Activated naive CD8-positive, alpha-beta T cell treated with anti-CD3 and anti-CD28 coated beads, Interleukin-2, amount 50 U/mL, for 24 hours (primary cell): Measurements from ENCODE around the gene MEIOSIN.
"Not testable (repeated sequence)": the region's sequence is repeated elsewhere in the genome, so short reads cannot be mapped to it uniquely, and the experiment has no call there.

Experiments used
- ATAC-seq: fragments of 150-1000 bp; cut with Tn5 transposase; one replicate; pipeline ENCODE4 v1.10.0; 2021
- DNase-seq: peaks from one replicate; pipeline ENCODE4 v3.0.0; 2021
- H3K27ac Mint-ChIP-seq: one replicate; pipeline ENCODE4 v1.8.0; 2021; ENCODE audit warnings: mild to moderate bottlenecking, mixed read lengths
- H3K27me3 Mint-ChIP-seq: one replicate; pipeline ENCODE4 v1.8.0; 2021; ENCODE audit warnings: mixed read lengths
- H3K36me3 Mint-ChIP-seq: one replicate; pipeline ENCODE4 v1.8.0; 2021; ENCODE audit warnings: low read depth, mixed read lengths
- H3K4me1 Mint-ChIP-seq: one replicate; pipeline ENCODE4 v1.8.0; 2021; ENCODE audit warnings: mixed read lengths
- H3K4me3 Mint-ChIP-seq: one replicate; pipeline ENCODE4 v1.8.0; 2021; ENCODE audit warnings: mild to moderate bottlenecking, moderate library complexity, mixed read lengths
- H3K9me3 Mint-ChIP-seq: one replicate; pipeline ENCODE4 v1.8.0; 2021; ENCODE audit warnings: mixed read lengths

MEIOSIN gene

GRCh38 chr19:45712699-45713067 lies 20.6 kb upstream of the MEIOSIN start:
- no peak overlapping the region for H3K4me3 Mint-ChIP-seq
- no peak for ATAC-seq
- H3K4me1 Mint-ChIP-seq, result peaks cover 27% of the 10 kb centered on the region
- H3K27me3 Mint-ChIP-seq, result no peaks in the 10 kb centered on the region
- DNase-seq, result no peak
- no peaks in the 10 kb centered on the region for H3K9me3 Mint-ChIP-seq
- H3K27ac Mint-ChIP-seq, result no peak overlapping the region
- peaks cover 16% of the 10 kb centered on the region for H3K36me3 Mint-ChIP-seq

GRCh38 chr19:45713141-45713540 lies 20.1 kb upstream of the MEIOSIN start:
- H3K4me1 Mint-ChIP-seq, result peaks cover 31% of the 10 kb centered on the region
- no peak overlapping the region for H3K4me3 Mint-ChIP-seq

GRCh38 chr19:45715139-45715538 lies 18.1 kb upstream of the MEIOSIN start:
- H3K27me3 Mint-ChIP-seq, result no peaks in the 10 kb centered on the region
- no peak for DNase-seq
- no peak overlapping the region for H3K27ac Mint-ChIP-seq
- H3K4me3 Mint-ChIP-seq, result no peak overlapping the region
- peaks cover 25% of the 10 kb centered on the region for H3K36me3 Mint-ChIP-seq
- peaks cover 39% of the 10 kb centered on the region for H3K4me1 Mint-ChIP-seq
- no peak for ATAC-seq
- H3K9me3 Mint-ChIP-seq, result no peaks in the 10 kb centered on the region

More at GRCh38 chr19:45713141-45713540, 20.1 kb upstream of the MEIOSIN start:
- no peaks in the 10 kb centered on the region for H3K9me3 Mint-ChIP-seq
- H3K36me3 Mint-ChIP-seq, result peaks cover 16% of the 10 kb centered on the region
- no peaks in the 10 kb centered on the region for H3K27me3 Mint-ChIP-seq
- no peak overlapping the region for H3K27ac Mint-ChIP-seq
- no peak for ATAC-seq
- no peak for DNase-seq

- H3K27ac Mint-ChIP-seq, result peak overlapping the region; percentile 95
- H3K4me3 Mint-ChIP-seq, result peak overlapping the region; percentile 94
- H3K27me3 Mint-ChIP-seq, result no peaks in the 10 kb centered on the region
- DNase-seq, result peak; percentile 21
- peaks cover 40% of the 10 kb centered on the region for H3K4me1 Mint-ChIP-seq
- H3K36me3 Mint-ChIP-seq, result peaks cover 28% of the 10 kb centered on the region
- no peaks in the 10 kb centered on the region for H3K9me3 Mint-ChIP-seq
- ATAC-seq, result no peak
Measured at GRCh38 chr19:45716359-45717130, 16.7 kb upstream of the MEIOSIN start.

- Mint-ChIP-seq H3K27ac (peak overlapping the region; percentile 95), H3K4me3 (peak overlapping the region; percentile 94), H3K9me3 (no peaks in the 10 kb centered on the region), H3K27me3 (no peaks in the 10 kb centered on the region), H3K4me1 (peaks cover 40% of the 10 kb centered on the region), H3K36me3 (peaks cover 30% of the 10 kb centered on the region)
- DNase-seq, result peak; percentile 97
- ATAC-seq, result peak; percentile 98
Measured at GRCh38 chr19:45717131-45717982, 15.9 kb upstream of the MEIOSIN start.

GRCh38 chr19:45717983-45718650 lies 15.1 kb upstream of the MEIOSIN start:
- H3K4me1 Mint-ChIP-seq, result peaks cover 46% of the 10 kb centered on the region
- no peak for ATAC-seq
- H3K27me3 Mint-ChIP-seq, result no peaks in the 10 kb centered on the region
- H3K27ac Mint-ChIP-seq, result peak overlapping the region; percentile 95
- H3K4me3 Mint-ChIP-seq, result peak overlapping the region; percentile 94
- peak; percentile 20 for DNase-seq
- H3K9me3 Mint-ChIP-seq, result no peaks in the 10 kb centered on the region
- peaks cover 30% of the 10 kb centered on the region for H3K36me3 Mint-ChIP-seq

- Mint-ChIP-seq H3K4me1 (peaks cover 47% of the 10 kb centered on the region), H3K36me3 (peaks cover 30% of the 10 kb centered on the region)
- not testable (repeated sequence) for H3K27ac Mint-ChIP-seq, DNase-seq, ATAC-seq, H3K4me3 Mint-ChIP-seq, H3K9me3 Mint-ChIP-seq, H3K27me3 Mint-ChIP-seq
Measured at GRCh38 chr19:45720065-45720464, 13.2 kb upstream of the MEIOSIN start.

GRCh38 chr19:45728683-45729082 lies 4.6 kb upstream of the MEIOSIN start:
- H3K27ac Mint-ChIP-seq, H3K4me3 Mint-ChIP-seq, ATAC-seq, H3K27me3 Mint-ChIP-seq, DNase-seq, H3K9me3 Mint-ChIP-seq, H3K36me3 Mint-ChIP-seq: not testable (repeated sequence)
- H3K4me1 Mint-ChIP-seq, result peaks cover 23% of the 10 kb centered on the region

GRCh38 chr19:45729800-45730290 lies 3.4 kb upstream of the MEIOSIN start:
- Mint-ChIP-seq H3K9me3 (no peaks in the 10 kb centered on the region), H3K36me3 (no peaks in the 10 kb centered on the region), H3K27me3 (no peaks in the 10 kb centered on the region), H3K4me1 (peaks cover 20% of the 10 kb centered on the region), H3K4me3 (peak overlapping the region; percentile 94), H3K27ac (peak overlapping the region; percentile 88)
- no peak for ATAC-seq
- peak; percentile 21 for DNase-seq

GRCh38 chr19:45730368-45731288 lies 2.6 kb upstream of the MEIOSIN start, which contains the start of gene FBXO46:
Gene FBXO46, minus strand, starts transcription at chr19:45730896. Its CDS starts 17,401 bp downstream, at chr19:45713495.
- ATAC-seq (peak; percentile 99), DNase-seq (peak; percentile 93)
- Mint-ChIP-seq H3K4me3 (peak within 1 kb of the TSS; percentile 94), H3K27ac (peak within 1 kb of the TSS; percentile 88), H3K9me3 (no peaks in the 10 kb centered on the region), H3K27me3 (no peaks in the 10 kb centered on the region), H3K4me1 (peaks cover 20% of the 10 kb centered on the region), H3K36me3 (no peaks in the 10 kb centered on the region)

- H3K4me3 Mint-ChIP-seq, result no peak overlapping the region
- H3K9me3 Mint-ChIP-seq, result no peaks in the 10 kb centered on the region
- no peaks in the 10 kb centered on the region for H3K36me3 Mint-ChIP-seq
- no peak overlapping the region for H3K27ac Mint-ChIP-seq
- DNase-seq, result no peak
- H3K27me3 Mint-ChIP-seq, result peaks cover 9% of the 10 kb centered on the region
- ATAC-seq, result no peak
- H3K4me1 Mint-ChIP-seq, result no peaks in the 10 kb centered on the region
Measured at GRCh38 chr19:45739498-45740439, 6.5 kb downstream of the MEIOSIN start.

GRCh38 chr19:45742969-45743368 lies 9.7 kb downstream of the MEIOSIN start:
- no peak overlapping the region for H3K27ac Mint-ChIP-seq

GRCh38 chr19:45745606-45746005 lies 12.4 kb downstream of the MEIOSIN start:
- Mint-ChIP-seq H3K9me3 (no peaks in the 10 kb centered on the region), H3K4me1 (no peaks in the 10 kb centered on the region), H3K27ac (no peak overlapping the region), H3K4me3 (no peak overlapping the region), H3K27me3 (peaks cover 16% of the 10 kb centered on the region), H3K36me3 (no peaks in the 10 kb centered on the region)
- no peak for ATAC-seq
- no peak for DNase-seq

More at GRCh38 chr19:45742969-45743368, 9.7 kb downstream of the MEIOSIN start:
- Mint-ChIP-seq H3K4me3 (no peak overlapping the region), H3K36me3 (no peaks in the 10 kb centered on the region), H3K4me1 (no peaks in the 10 kb centered on the region), H3K9me3 (no peaks in the 10 kb centered on the region), H3K27me3 (peaks cover 18% of the 10 kb centered on the region)
- ATAC-seq, result no peak
- DNase-seq, result no peak
